Endodermal cell (in vitro differentiated cells): ENCODE measurements around the gene NEO1. TPM values are rescaled to one million over a fixed set of nuclear protein-coding genes. Genes with fewer than 3 reads are reported as not detected.

Source experiments
- DNase-seq: peaks from one replicate; pipeline ENCODE4 v3.0.0-alpha.2; 2017
- H3K27ac ChIP-seq: 2 replicates; pipeline ENCODE4 v1.5.1; 2013; ENCODE audit warnings: mild to moderate bottlenecking, low read depth, low read length, moderate library complexity
- H3K27me3 ChIP-seq: 2 replicates; pipeline ENCODE4 v1.6.1; 2013; ENCODE audit warnings: mild to moderate bottlenecking, low read length, moderate library complexity; ENCODE audit not compliant: insufficient read depth, control insufficient read depth, poor library complexity, severe bottlenecking
- H3K36me3 ChIP-seq: 2 replicates; pipeline ENCODE4 v1.7.0; 2013; ENCODE audit warnings: mild to moderate bottlenecking, low read length, moderate library complexity; ENCODE audit not compliant: control insufficient read depth, insufficient read depth
- H3K4me1 ChIP-seq: one replicate; pipeline ENCODE4 v1.7.0; 2013; ENCODE audit warnings: low read length; ENCODE audit not compliant: control insufficient read depth, insufficient read depth
- H3K4me3 ChIP-seq: 2 replicates; pipeline ENCODE4 v1.5.1; 2013; ENCODE audit warnings: mild to moderate bottlenecking, low read length, moderate library complexity
- H3K9ac ChIP-seq: 2 replicates; pipeline ENCODE4 v1.6.1; 2013; ENCODE audit warnings: mild to moderate bottlenecking, low read length, moderate library complexity; ENCODE audit not compliant: poor library complexity, severe bottlenecking; ENCODE audit errors: extremely low read depth
- H3K9me3 ChIP-seq: 2 replicates; pipeline ENCODE4 v1.6.1; 2013; ENCODE audit warnings: mild to moderate bottlenecking, low read length, moderate library complexity; ENCODE audit not compliant: control insufficient read depth
- H3K27ac Mint-ChIP-seq: 2 replicates; pipeline ENCODE4 v1.8.0; 2020; ENCODE audit warnings: mixed read lengths
- H3K27me3 Mint-ChIP-seq: 2 replicates; pipeline ENCODE4 v1.8.0; 2021; ENCODE audit warnings: mild to moderate bottlenecking, mixed read lengths; ENCODE audit not compliant: insufficient read depth
- H3K36me3 Mint-ChIP-seq: 2 replicates; pipeline ENCODE4 v1.8.0; 2020; ENCODE audit warnings: low read depth, mixed read lengths
- H3K4me1 Mint-ChIP-seq: 2 replicates; pipeline ENCODE4 v1.8.0; 2020; ENCODE audit warnings: mixed read lengths
- H3K4me3 Mint-ChIP-seq: 2 replicates; pipeline ENCODE4 v1.8.0; 2020; ENCODE audit warnings: mild to moderate bottlenecking, moderate library complexity, mixed read lengths
- H3K9me3 Mint-ChIP-seq: 2 replicates; pipeline ENCODE4 v1.8.0; 2020; ENCODE audit warnings: mild to moderate bottlenecking, mixed read lengths
- CTCF ChIP-seq: fragments of 200-600 bp; sonication (generic); conservative IDR thresholded peaks from 2 replicates; pipeline ENCODE4 v1.5.0; 2021; ENCODE audit warnings: antibody characterized with exemption, mild to moderate bottlenecking
- WGBS, 2 experiments: methylation state at CpG; one replicate each; pipeline versions ENCODE4 v1.1.5 to v1.1.7; 2013; ENCODE audit warnings: missing lambda C conversion rate in 2 of 2, mixed read lengths in 1 of 2; ENCODE audit not compliant: insufficient coverage in 1 of 2, insufficient read length in 1 of 2; 5-methylcytosine and 5-hydroxymethylcytosine counted together
- total RNA-seq, 2 donors: library from RNA; stranded (reverse); fragmentation: NEBNext Ultra II Directional in 1 of 2; extraction: Animal tissue kit (Norgen Biotek cat#: 25700) in 1 of 2; gene quantifications; 2 replicates in 1 of 2; 3 replicates in 1 of 2; pipeline ENCODE4 v1.2.1, GENCODE V29; 2021

NEO1 gene
- total RNA-seq, 2 donors from 2014 or later: 132 TPM

DNA sequence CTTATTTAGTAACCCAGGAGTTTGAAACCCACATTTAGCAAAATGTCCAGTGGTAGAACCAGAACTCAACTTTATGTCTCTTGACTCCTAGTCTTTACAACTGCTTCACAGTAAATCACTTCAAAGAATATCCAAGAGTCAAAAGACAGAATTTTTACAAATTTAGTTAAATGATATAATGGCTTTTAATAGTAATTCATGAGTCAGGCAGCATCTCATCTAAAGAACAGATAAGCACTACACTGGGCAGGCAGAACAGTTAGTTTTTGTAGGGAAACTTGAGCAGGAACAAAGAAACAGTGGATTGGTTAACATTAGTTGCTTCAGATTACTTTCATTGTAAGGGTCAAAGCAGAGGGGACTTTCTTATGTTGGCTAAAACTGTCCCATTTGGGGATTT lies 120.2 kb downstream of the NEO1 start:
- Histone ChIP-seq H3K27me3 (no peaks in the 10 kb centered on the region), H3K4me1 (peaks cover 5% of the 10 kb centered on the region), H3K9ac (no peak overlapping the region), H3K36me3 (peaks cover 13% of the 10 kb centered on the region), H3K4me3 (no peak overlapping the region), H3K9me3 (peaks cover 5% of the 10 kb centered on the region), H3K27ac (no peak overlapping the region)
- Mint-ChIP-seq H3K27me3 (no peaks in the 10 kb centered on the region), H3K27ac (no peak overlapping the region), H3K9me3 (no peaks in the 10 kb centered on the region), H3K4me1 (peaks cover 29% of the 10 kb centered on the region), H3K36me3 (peaks cover 14% of the 10 kb centered on the region), H3K4me3 (no peak overlapping the region)
- no peak for TF ChIP-seq CTCF
- no peak for DNase-seq

DNA sequence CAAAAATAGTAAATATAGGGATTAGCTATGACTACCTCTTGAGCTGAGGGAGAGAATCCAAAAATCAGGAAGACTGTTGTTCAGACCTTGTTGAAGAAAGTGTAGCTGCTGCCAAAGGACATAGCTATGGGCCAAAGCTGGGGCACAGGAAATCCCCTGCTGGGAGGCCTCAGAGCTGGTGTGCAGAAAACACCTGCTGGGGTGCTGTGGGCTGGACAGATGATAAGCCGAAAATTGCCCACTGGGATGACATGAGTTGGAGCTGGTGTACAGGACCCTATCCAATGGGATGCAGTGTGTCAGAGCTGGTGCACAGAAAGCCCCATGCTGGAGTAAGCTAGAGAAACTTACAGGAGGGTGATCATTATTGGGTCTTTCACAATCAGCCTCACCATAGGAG lies 121.9 kb downstream of the NEO1 start:
- H3K36me3 Mint-ChIP-seq: peaks cover 21% of the 10 kb centered on the region
- H3K4me1 Mint-ChIP-seq: peaks cover 22% of the 10 kb centered on the region
- H3K27me3 ChIP-seq: no peaks in the 10 kb centered on the region
- no peak for DNase-seq
- WGBS, 2 experiments: 83 to 88% methylated on average over 1 of the region's 1 CpG
- peaks cover 5% of the 10 kb centered on the region for H3K9me3 ChIP-seq
- no peaks in the 10 kb centered on the region for H3K9me3 Mint-ChIP-seq
- H3K4me1 ChIP-seq: peaks cover 3% of the 10 kb centered on the region
- no peak for TF ChIP-seq CTCF
- H3K4me3 ChIP-seq: no peak overlapping the region
- no peak overlapping the region for H3K4me3 Mint-ChIP-seq
- H3K27ac Mint-ChIP-seq: no peak overlapping the region
- peaks cover 25% of the 10 kb centered on the region for H3K36me3 ChIP-seq
- no peaks in the 10 kb centered on the region for H3K27me3 Mint-ChIP-seq
- H3K27ac ChIP-seq: no peak overlapping the region
- H3K9ac ChIP-seq: no peak overlapping the region

DNA sequence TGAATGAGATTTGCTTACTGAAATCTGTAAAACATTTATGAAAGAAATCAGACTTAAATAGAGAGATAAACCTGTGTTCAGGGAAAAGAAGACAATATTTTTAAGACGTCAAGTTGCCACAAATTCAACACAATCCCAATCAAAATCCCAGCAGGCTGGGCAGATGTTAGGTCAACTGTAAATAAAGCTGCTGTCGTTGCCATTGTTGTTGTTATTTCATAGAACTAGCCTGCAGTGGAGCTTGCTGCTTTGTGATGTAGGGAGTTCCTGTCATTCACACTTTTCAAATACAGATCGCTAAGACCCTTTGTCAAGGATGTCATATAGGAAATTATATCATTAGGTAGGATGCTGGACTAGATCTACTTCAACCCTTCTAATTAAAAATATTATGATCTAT lies 123.1 kb downstream of the NEO1 start:
- Histone ChIP-seq H3K36me3 (peaks cover 35% of the 10 kb centered on the region), H3K9me3 (peaks cover 17% of the 10 kb centered on the region), H3K27me3 (no peaks in the 10 kb centered on the region), H3K9ac (no peak overlapping the region), H3K4me1 (peaks cover 2% of the 10 kb centered on the region), H3K4me3 (no peak overlapping the region), H3K27ac (no peak overlapping the region)
- H3K4me1 Mint-ChIP-seq: peaks cover 17% of the 10 kb centered on the region
- H3K36me3 Mint-ChIP-seq: peaks cover 32% of the 10 kb centered on the region
- no peak for TF ChIP-seq CTCF
- no peaks in the 10 kb centered on the region for H3K27me3 Mint-ChIP-seq
- peaks cover 5% of the 10 kb centered on the region for H3K9me3 Mint-ChIP-seq
- H3K27ac Mint-ChIP-seq: peak overlapping the region; percentile 2
- H3K4me3 Mint-ChIP-seq: no peak overlapping the region
- 60% methylated on average over 2 of the region's 3 CpGs; no CpG with 5 or more reads in 1 of the 2 experiments for WGBS, 2 experiments
- DNase-seq: no peak
